ENCODE data around the gene FLII. TPM values are rescaled to one million over a fixed set of nuclear protein-coding genes. Genes with fewer than 3 reads are reported as not detected.

The FLII gene
- total RNA-seq, 6 experiments from 2014 or later: 347 to 472 (median 438) TPM

DNA sequence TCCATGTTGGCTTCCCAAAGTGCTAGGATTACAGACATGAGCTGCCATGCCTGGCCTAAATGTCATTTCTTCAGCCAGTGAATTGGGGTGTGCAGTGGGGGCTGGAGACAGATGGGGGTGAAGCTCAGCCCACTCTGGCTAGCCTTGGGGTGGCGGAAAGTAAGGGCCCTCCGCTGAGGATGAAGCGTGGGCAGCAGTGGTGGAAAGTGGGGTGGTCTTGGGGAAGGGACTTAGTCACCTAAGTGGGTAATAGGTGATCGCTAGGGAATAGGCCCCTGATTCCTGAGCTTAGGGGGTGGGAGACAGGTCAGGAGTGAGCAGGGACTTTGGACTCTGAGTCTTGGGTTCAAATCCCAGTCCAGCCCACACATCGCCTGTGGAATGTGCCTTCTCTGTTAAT is 30.9 kb downstream of the FLII start:
- H3K9me3 Mint-ChIP-seq: no peaks in the 10 kb centered on the region
- no peak overlapping the region; the same call in 1 of the 2 replicates for H3K27ac Mint-ChIP-seq
- H3K27me3 Mint-ChIP-seq (ENCODE audit: insufficient read depth): no peaks in the 10 kb centered on the region; the same call in 1 of the 2 replicates
- TF ChIP-seq CTCF (IDR thresholded peaks at IDR 0.05): no peak
- peaks cover 39% of the 10 kb centered on the region for H3K4me1 Mint-ChIP-seq (ENCODE audit: low read depth)
- peaks cover 6% of the 10 kb centered on the region for H3K36me3 Mint-ChIP-seq (ENCODE audit: low read depth)
- DNase-seq: no peak
- H3K4me3 Mint-ChIP-seq: no peak overlapping the region; the same call in 1 of the 2 replicates

GRCh38 chr17:18226284-18226945 is 32.1 kb downstream of the FLII start:
- Mint-ChIP-seq H3K36me3 (ENCODE audit: low read depth) (peaks cover 6% of the 10 kb centered on the region), H3K27me3 (ENCODE audit: insufficient read depth) (no peaks in the 10 kb centered on the region; the same call in 1 of the 2 replicates), H3K4me1 (ENCODE audit: low read depth) (peaks cover 42% of the 10 kb centered on the region), H3K9me3 (no peaks in the 10 kb centered on the region), H3K4me3 (peak overlapping the region; percentile 98), H3K27ac (peak overlapping the region; percentile 91)
- no peak for DNase-seq
- no peak for TF ChIP-seq CTCF (IDR thresholded peaks at IDR 0.05)

GRCh38 chr17:18225642-18226283 is 32.8 kb downstream of the FLII start:
- H3K27ac Mint-ChIP-seq: peak overlapping the region; percentile 91
- no peaks in the 10 kb centered on the region; the same call in 1 of the 2 replicates for H3K27me3 Mint-ChIP-seq (ENCODE audit: insufficient read depth)
- TF ChIP-seq CTCF (IDR thresholded peaks at IDR 0.05): no peak
- peaks cover 6% of the 10 kb centered on the region for H3K36me3 Mint-ChIP-seq (ENCODE audit: low read depth)
- no peak for DNase-seq
- H3K4me3 Mint-ChIP-seq: peak overlapping the region; percentile 98
- peaks cover 49% of the 10 kb centered on the region for H3K4me1 Mint-ChIP-seq (ENCODE audit: low read depth)
- no peaks in the 10 kb centered on the region for H3K9me3 Mint-ChIP-seq

DNA sequence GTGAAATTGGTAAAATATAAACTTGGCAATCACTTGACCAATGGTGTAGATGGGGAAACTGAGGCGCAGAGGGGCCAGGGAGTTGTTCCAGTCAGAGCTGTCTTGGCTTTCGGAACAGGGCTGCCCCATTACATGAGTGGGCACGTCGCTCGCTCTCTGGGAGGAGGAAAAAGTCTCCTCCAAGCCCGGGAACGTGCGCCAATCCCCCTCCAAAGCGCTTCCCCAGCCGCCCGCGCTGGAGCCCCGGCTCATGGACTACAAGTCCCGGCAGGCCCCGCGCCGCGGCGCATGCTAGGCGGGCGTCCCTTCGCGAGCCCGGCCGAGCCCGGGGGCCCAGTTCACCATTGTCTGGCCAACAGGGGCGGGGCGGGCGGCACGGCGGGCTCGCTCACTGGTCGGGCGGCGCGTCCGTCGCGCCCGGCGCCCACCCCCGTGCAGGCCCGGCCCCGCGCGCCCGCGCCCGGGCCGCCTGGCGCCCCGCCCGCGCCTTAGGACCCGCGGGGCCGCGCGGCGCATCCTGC is 33.4 kb downstream of the FLII start, which contains the start of gene LLGL1:
Gene LLGL1 (plus strand): TSS at position 515 of the 521 bp plus-strand sequence. CDS start 48 bp downstream, outside the sequence.
- peaks cover 6% of the 10 kb centered on the region for H3K36me3 Mint-ChIP-seq (ENCODE audit: low read depth)
- peak within 1 kb of the TSS; percentile 98 for H3K4me3 Mint-ChIP-seq
- no peak for TF ChIP-seq CTCF (IDR thresholded peaks at IDR 0.05)
- peak; percentile 93 for DNase-seq
- H3K27me3 Mint-ChIP-seq (ENCODE audit: insufficient read depth): no peaks in the 10 kb centered on the region; the same call in 1 of the 2 replicates
- no peaks in the 10 kb centered on the region for H3K9me3 Mint-ChIP-seq
- H3K27ac Mint-ChIP-seq: peak within 1 kb of the TSS; percentile 91
- H3K4me1 Mint-ChIP-seq (ENCODE audit: low read depth): peaks cover 53% of the 10 kb centered on the region

- peak overlapping the region; percentile 83 for H3K4me3 Mint-ChIP-seq
- H3K27ac Mint-ChIP-seq: peak overlapping the region; percentile 86
- no peaks in the 10 kb centered on the region; the same call in 1 of the 2 replicates for H3K27me3 Mint-ChIP-seq (ENCODE audit: insufficient read depth)
- DNase-seq: no peak
- peaks cover 6% of the 10 kb centered on the region for H3K36me3 Mint-ChIP-seq (ENCODE audit: low read depth)
- TF ChIP-seq CTCF (IDR thresholded peaks at IDR 0.05): no peak
- H3K4me1 Mint-ChIP-seq (ENCODE audit: low read depth): peaks cover 53% of the 10 kb centered on the region
- no peaks in the 10 kb centered on the region for H3K9me3 Mint-ChIP-seq
Observed at GRCh38 chr17:18224387-18225120, 34.0 kb downstream of the FLII start.
